Gastroesophageal sphincter (tissue), 4 donors: ENCODE results near the gene CHCHD6. TPM values are rescaled to one million over a fixed set of nuclear protein-coding genes. Genes with fewer than 3 reads are reported as not detected.

Experiments
- ATAC-seq: fragments of 150-250 bp; one replicate; pipeline ENCODE4 v1.9.1; 2016; ENCODE audit warnings: mild to moderate bottlenecking, moderate library complexity
- H3K27ac ChIP-seq, 4 donors: fragments of 200-600 bp; sonication (generic) in 3 of 4; 1 replicate in 3 of 4; 2 replicates in 1 of 4; pipeline ENCODE4 v1.5.1; 2016 to 2019
- H3K27me3 ChIP-seq: fragments of 200-600 bp; sonication (generic); one replicate; pipeline ENCODE4 v1.5.1; 2019
- H3K36me3 ChIP-seq, 2 donors: fragments of 200-600 bp; sonication (generic); one replicate each; pipeline ENCODE4 v1.5.1; 2019; ENCODE audit warnings: control low read depth in 1 of 2
- H3K4me1 ChIP-seq, 3 donors: fragments of 200-600 bp; sonication (generic); 1 replicate in 2 of 3; 2 replicates in 1 of 3; pipeline ENCODE4 v1.5.1; 2016 to 2019; ENCODE audit warnings: control low read depth in 2 of 3
- H3K4me3 ChIP-seq, 2 donors: fragments of 200-600 bp; sonication (generic); one replicate each; pipeline ENCODE4 v1.5.1; 2019; ENCODE audit warnings: mild to moderate bottlenecking in 1 of 2, moderate library complexity in 1 of 2
- H3K9me3 ChIP-seq, 3 donors: fragments of 200-600 bp; sonication (generic); one replicate each; pipeline ENCODE4 v1.5.1; 2017 to 2019; ENCODE audit warnings: control low read depth in 2 of 3
- CTCF ChIP-seq, 4 experiments: fragments of 200-600 bp in 2 of 4; fragments of 450-650 bp in 2 of 4; sonication (generic) in 1 of 4; IDR thresholded peaks; one replicate each; pipeline ENCODE4 v1.5.1; 2017 to 2019; ENCODE audit warnings: antibody characterized with exemption in 4 of 4, mild to moderate bottlenecking in 2 of 4, moderate library complexity in 2 of 4
- EP300 ChIP-seq: sonication (generic); formaldehyde crosslinking; IDR thresholded peaks from one replicate; pipeline ENCODE4 v1.6.1; 2017; ENCODE audit warnings: antibody characterized with exemption, mild to moderate bottlenecking
- POLR2A ChIP-seq, 2 donors: fragments of 450-650 bp; IDR thresholded peaks; one replicate each; pipeline ENCODE4 v1.6.1; 2017; ENCODE audit warnings: antibody characterized with exemption in 2 of 2, mild to moderate bottlenecking in 2 of 2, moderate library complexity in 1 of 2
- POLR2AphosphoS5 ChIP-seq: sonication (generic); formaldehyde crosslinking; IDR thresholded peaks from one replicate; pipeline ENCODE4 v1.6.1; 2017; ENCODE audit warnings: antibody characterized with exemption
- WGBS, 2 donors: methylation state at CpG; one replicate each; pipeline ENCODE4 v1.1.5; 2018; ENCODE audit warnings: low coverage in 1 of 2; 5-methylcytosine and 5-hydroxymethylcytosine counted together
- total RNA-seq, 4 donors: library from RNA; depleted of rRNA; stranded (reverse); fragments of >200 nt; gene quantifications; one replicate each; pipeline ENCODE4 v1.1.0, GENCODE V29; 2016

Gene CHCHD6
- total RNA-seq, 4 donors from 2014 or later, result 8.5 to 37.2 (median 15.2) TPM

DNA sequence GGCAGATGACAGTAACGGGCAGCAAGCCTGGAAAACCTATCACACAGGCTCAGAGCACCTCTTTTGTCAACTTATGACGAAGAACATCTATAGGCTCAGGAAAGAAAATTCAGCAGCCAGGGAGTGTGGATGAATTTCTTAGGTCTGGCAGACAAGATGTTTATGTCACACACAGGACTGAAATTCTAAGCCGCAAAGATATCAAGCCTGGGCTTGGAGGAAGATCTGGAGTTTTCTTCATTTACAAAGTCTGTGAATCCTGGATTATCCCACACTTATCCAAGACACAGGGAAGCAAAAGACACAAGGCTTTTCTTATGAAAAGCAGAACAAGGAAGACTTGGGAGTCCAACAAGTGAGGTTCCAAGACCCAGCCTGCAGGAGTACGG, 23.4 kb upstream of the CHCHD6 start:
- peaks cover 0 to 8% (median 0%) of the 10 kb centered on the region in 3 donors for H3K4me1 ChIP-seq

GRCh38 chr3:126682009-126682408, 22.0 kb upstream of the CHCHD6 start:
- TF ChIP-seq POLR2AphosphoS5 (no peak), POLR2A (IDR thresholded peaks at IDR 0.05) (no peak)
- Histone ChIP-seq H3K36me3 (no peaks in the 10 kb centered on the region), H3K27me3 (peaks cover 25% of the 10 kb centered on the region), H3K27ac (no peak overlapping the region), H3K9me3 (no peaks in the 10 kb centered on the region), H3K4me1 (peaks cover 0 to 8% (median 0%) of the 10 kb centered on the region in 3 donors), H3K4me3 (no peak overlapping the region)
- ATAC-seq, result no peak
- WGBS, 2 donors, result no CpG with 5 or more reads among the region's 2 CpGs

More for the DNA sequence above, 23.4 kb upstream of the CHCHD6 start:
- Histone ChIP-seq H3K36me3 (no peaks in the 10 kb centered on the region), H3K9me3 (no peaks in the 10 kb centered on the region), H3K27me3 (peaks cover 32% of the 10 kb centered on the region), H3K27ac (no peak overlapping the region), H3K4me3 (no peak overlapping the region)
- 69 to 78% methylated on average over 4 of the region's 4 CpGs for WGBS, 2 donors
- ATAC-seq, result no peak
- no peak for TF ChIP-seq POLR2A (IDR thresholded peaks at IDR 0.05)
- no peak for TF ChIP-seq EP300
- no peak for TF ChIP-seq CTCF (IDR thresholded peaks at IDR 0.05)
- TF ChIP-seq POLR2AphosphoS5, result no peak

- WGBS, 2 donors, result 62 to 73% methylated on average over 4 to 5 of the region's 5 CpGs
- H3K4me1 ChIP-seq, result peaks cover 0 to 8% (median 0%) of the 10 kb centered on the region in 3 donors
- no peak for ATAC-seq
- H3K27me3 ChIP-seq, result peaks cover 18% of the 10 kb centered on the region
- no peaks in the 10 kb centered on the region for H3K36me3 ChIP-seq
- no peak overlapping the region for H3K4me3 ChIP-seq
- no peaks in the 10 kb centered on the region for H3K9me3 ChIP-seq
- TF ChIP-seq POLR2A (IDR thresholded peaks at IDR 0.05) (no peak), CTCF (IDR thresholded peaks at IDR 0.05) (no peak), POLR2AphosphoS5 (no peak), EP300 (no peak)
- H3K27ac ChIP-seq, result no peak overlapping the region
Measured at GRCh38 chr3:126683069-126683468, 21.0 kb upstream of the CHCHD6 start.

- Histone ChIP-seq H3K4me3 (no peak overlapping the region), H3K9me3 (no peaks in the 10 kb centered on the region), H3K4me1 (peaks cover 0 to 3% (median 0%) of the 10 kb centered on the region in 3 donors), H3K36me3 (no peaks in the 10 kb centered on the region), H3K27me3 (peaks cover 6% of the 10 kb centered on the region), H3K27ac (no peak overlapping the region)
- TF ChIP-seq POLR2A (IDR thresholded peaks at IDR 0.05) (no peak), POLR2AphosphoS5 (no peak), EP300 (no peak), CTCF (IDR thresholded peaks at IDR 0.05) (no peak)
- ATAC-seq, result no peak
- WGBS, 2 donors, result 17 to 22% methylated on average over 3 of the region's 7 CpGs
Measured at GRCh38 chr3:126684218-126684751, 19.8 kb upstream of the CHCHD6 start.

DNA sequence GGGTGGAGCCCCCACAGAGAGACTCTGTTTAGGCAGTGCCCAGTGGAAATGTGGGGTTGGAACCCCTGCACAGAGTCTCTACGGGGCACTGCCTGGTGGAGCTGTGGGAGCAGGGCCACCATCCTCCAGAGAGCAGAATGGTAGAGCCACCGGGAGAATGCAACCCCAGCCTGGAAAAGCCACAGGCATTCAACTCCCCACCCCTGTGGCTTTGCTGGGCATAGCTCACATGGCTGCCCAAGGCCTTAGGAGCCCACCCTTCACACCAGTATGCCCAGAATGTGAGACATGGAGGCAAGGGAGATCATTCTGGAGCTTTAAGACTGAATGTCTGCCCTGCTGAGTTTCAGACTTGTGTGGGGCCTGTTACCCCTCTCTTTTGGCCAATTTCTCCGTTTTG, 19.0 kb upstream of the CHCHD6 start:
- TF ChIP-seq EP300 (no peak), CTCF (IDR thresholded peaks at IDR 0.05) (no peak), POLR2AphosphoS5 (no peak)
- ATAC-seq, result no peak
- Histone ChIP-seq H3K9me3 (no peaks in the 10 kb centered on the region), H3K27ac (no peak overlapping the region), H3K27me3 (peaks cover 3% of the 10 kb centered on the region), H3K36me3 (no peaks in the 10 kb centered on the region), H3K4me3 (no peak overlapping the region), H3K4me1 (no peaks in the 10 kb centered on the region)
- 60 to 71% methylated on average over 1 of the region's 3 CpGs for WGBS, 2 donors
